B cell (primary cell): ENCODE results near the gene LMO1. TPM values are rescaled to one million over a fixed set of nuclear protein-coding genes. Genes with fewer than 3 reads are reported as not detected.
A peak's percentile ranks its signal among the peaks of the same experiment; 100 is the strongest.

Experiments used
- ATAC-seq: fragments of 200-7000 bp; cut with Tn5 transposase; one replicate; pipeline ENCODE4 v1.10.0; 2021; ENCODE audit warnings: low read depth, mild to moderate bottlenecking, moderate number of reproducible peaks, moderate library complexity
- CTCF ChIA-PET: fragments of 350-600 bp; sonication (Branson Sonifier 250); formaldehyde crosslinking; loops from one replicate; lab custom pipeline; 2021; ENCODE audit warnings: antibody characterized with exemption, inconsistent platforms; lab: Charles Lee
- POLR2A ChIA-PET: fragments of 350-600 bp; sonication (Branson Sonifier 250); formaldehyde crosslinking; loops from one replicate; lab custom pipeline; 2021; ENCODE audit warnings: antibody characterized with exemption; lab: Charles Lee
- DNase-seq: peaks from one replicate; pipeline ENCODE4 v3.0.0; 2013
- H2AFZ ChIP-seq: 2 replicates; pipeline ENCODE4 v1.6.1; 2012; ENCODE audit warnings: mild to moderate bottlenecking, low read depth, low read length; ENCODE audit not compliant: insufficient read depth, poor library complexity, severe bottlenecking
- H3K27ac ChIP-seq, 2 donors: 1 replicate in 1 of 2; 2 replicates in 1 of 2; pipeline ENCODE4 v1.5.1; 2012 to 2013; ENCODE audit warnings: low read length in 2 of 2, mild to moderate bottlenecking in 2 of 2, moderate library complexity in 1 of 2
- H3K27me3 ChIP-seq, 4 experiments: fragments of 200-600 bp in 1 of 4; sonication (generic) in 1 of 4; replicated peaks in 1 of 4; 1 replicate in 2 of 4; 2 replicates in 2 of 4; pipeline versions ENCODE4 v1.6.1 to v1.7.0; 2013 to 2016; ENCODE audit warnings: low read length in 3 of 4, mild to moderate bottlenecking in 2 of 4, mixed read lengths in 1 of 4, moderate library complexity in 1 of 4; ENCODE audit not compliant: insufficient read depth in 4 of 4, control insufficient read depth in 3 of 4; ENCODE audit errors: control extremely low read depth in 1 of 4
- H3K36me3 ChIP-seq, 2 experiments: replicated peaks in 1 of 2; 1 replicate in 1 of 2; 2 replicates in 1 of 2; pipeline versions ENCODE4 v1.6.1 to v1.7.1; 2013; ENCODE audit warnings: low read length in 1 of 2; ENCODE audit not compliant: insufficient read depth in 2 of 2, control insufficient read depth in 1 of 2; ENCODE audit errors: control extremely low read depth in 1 of 2, extremely low read depth in 1 of 2
- H3K4me1 ChIP-seq, 2 donors: fragments of 200-600 bp in 1 of 2; sonication (generic) in 1 of 2; 1 replicate in 1 of 2; 2 replicates in 1 of 2; pipeline versions ENCODE4 v1.5.1 to v1.6.1; 2013 to 2017; ENCODE audit warnings: low read length in 2 of 2; ENCODE audit not compliant: control insufficient read depth in 2 of 2, insufficient read depth in 2 of 2
- H3K4me2 ChIP-seq: replicated peaks from 2 replicates; pipeline ENCODE3; 2012; ENCODE audit warnings: mild to moderate bottlenecking, low read depth, low read length; ENCODE audit not compliant: poor library complexity, severe bottlenecking
- H3K4me3 ChIP-seq, 5 experiments: fragments of 200-600 bp in 1 of 5; sonication (generic) in 1 of 5; 1 replicate in 3 of 5; 2 replicates in 2 of 5; pipeline versions ENCODE4 v1.5.1 to v1.7.0; 2011 to 2016; ENCODE audit warnings: low read length in 4 of 5, mild to moderate bottlenecking in 4 of 5, low read depth in 2 of 5, control low read depth in 1 of 5, moderate library complexity in 1 of 5; ENCODE audit not compliant: insufficient read depth in 1 of 5; ENCODE audit errors: control extremely low read depth in 1 of 5, extremely low read depth in 1 of 5
- H3K79me2 ChIP-seq: fragments of 200-600 bp; sonication (generic); one replicate; pipeline ENCODE4 v1.6.0; 2016; ENCODE audit warnings: low read length; ENCODE audit not compliant: control insufficient read depth, insufficient read depth
- H3K9ac ChIP-seq: fragments of 200-600 bp; sonication (generic); 2 replicates; pipeline ENCODE4 v1.6.1; 2017; ENCODE audit warnings: mild to moderate bottlenecking, low read length, moderate library complexity
- H3K9me3 ChIP-seq, 3 donors: one replicate each; pipeline versions ENCODE4 v1.6.1 to v1.7.1; 2013; ENCODE audit warnings: low read length in 2 of 3; ENCODE audit not compliant: control insufficient read depth in 2 of 3, insufficient read depth in 1 of 3; ENCODE audit errors: control extremely low read depth in 1 of 3
- H4K20me1 ChIP-seq: 2 replicates; pipeline ENCODE4 v1.6.0; 2012; ENCODE audit warnings: mild to moderate bottlenecking, low read length; ENCODE audit not compliant: insufficient read depth, control insufficient read depth, poor library complexity, severe bottlenecking
- H3K27ac Mint-ChIP-seq: one replicate; pipeline ENCODE4 v1.8.0; 2021; ENCODE audit warnings: mixed read lengths
- H3K27me3 Mint-ChIP-seq: one replicate; pipeline ENCODE4 v1.8.0; 2021; ENCODE audit warnings: mixed read lengths
- H3K4me1 Mint-ChIP-seq: one replicate; pipeline ENCODE4 v1.8.0; 2021; ENCODE audit warnings: mixed read lengths
- H3K4me3 Mint-ChIP-seq: one replicate; pipeline ENCODE4 v1.8.0; 2021; ENCODE audit warnings: mixed read lengths
- H3K9me3 Mint-ChIP-seq: one replicate; pipeline ENCODE4 v1.8.0; 2022; ENCODE audit warnings: mixed read lengths; ENCODE audit not compliant: insufficient read depth
- CTCF ChIP-seq: fragments of 200-600 bp; IDR thresholded peaks from one replicate; pipeline ENCODE4 v1.8.0; 2022; ENCODE audit warnings: antibody characterized with exemption, mild to moderate bottlenecking
- EZH2 ChIP-seq: IDR thresholded peaks from 2 replicates; pipeline ENCODE4 v1.6.1; 2012; ENCODE audit warnings: borderline replicate concordance, low read depth, mild to moderate bottlenecking, moderate library complexity, low read length; ENCODE audit not compliant: insufficient read depth, poor library complexity, severe bottlenecking
- WGBS: methylation state at CpG from one replicate; pipeline ENCODE4 v1.1.5; 2013; ENCODE audit warnings: missing lambda C conversion rate; ENCODE audit not compliant: insufficient coverage; 5-methylcytosine and 5-hydroxymethylcytosine counted together
- intact Hi-C: fragments of 100-400 bp; cut with micrococcal nuclease; formaldehyde crosslinking; loops from one replicate; pipeline ENCODE4 v1.10.0; 2022
- polyA plus RNA-seq: library from polyadenylated mRNA; depleted of rRNA; stranded (reverse); fragments of >200 nt; gene quantifications from 2 replicates; pipeline ENCODE4 v1.2.3, GENCODE V29; 2012
- total RNA-seq, 2 donors: library from RNA; stranded (reverse); fragments of 120-200 nt in 1 of 2; gene quantifications; 1 replicate in 1 of 2; 2 replicates in 1 of 2; pipeline versions ENCODE4 v1.2.3 to v1.2.4, GENCODE V29; 2013 to 2022

LMO1 gene
- total and polyA plus RNA-seq, 2 donors (not counting 1 experiment from before 2014, with no cell fraction given): 0.22 TPM; not detected in 1

DNA sequence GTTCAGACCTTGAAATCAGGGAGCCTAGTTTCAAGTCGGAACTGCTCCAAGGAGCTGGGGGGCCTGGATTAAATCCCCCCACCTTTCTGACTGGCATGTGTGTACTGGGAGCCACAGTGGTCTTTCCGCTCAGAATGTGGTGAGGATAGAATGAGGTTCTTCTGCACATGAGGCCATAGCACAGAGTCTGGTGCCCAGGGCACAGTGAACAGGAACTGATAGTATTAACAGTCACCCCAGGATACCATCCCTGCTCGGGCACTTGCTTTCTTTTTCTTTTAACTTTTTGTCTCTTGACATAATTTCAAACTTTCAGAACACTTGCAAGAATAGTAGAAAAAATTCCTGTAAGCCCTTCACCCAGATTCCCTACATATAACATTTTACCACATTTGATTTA lies 28.8 kb downstream of the LMO1 start:
- intact Hi-C loops: no loop called here
- H3K4me3 ChIP-seq: no peak overlapping the region
- ChIA-PET POLR2A (no interaction called here), CTCF (interaction anchor here (1.0 kb wide), 1 partner anchor 332 kb away, joined by 6 read pairs; no protein-coding TSS in a partner anchor)
- no peaks in the 10 kb centered on the region for H3K79me2 ChIP-seq
- peak overlapping the region; percentile 23 for H3K4me3 Mint-ChIP-seq
- H3K4me1 Mint-ChIP-seq: peaks cover 13% of the 10 kb centered on the region
- H3K4me2 ChIP-seq: peak overlapping the region; percentile 60
- H3K27ac Mint-ChIP-seq: peak overlapping the region; percentile 27
- no peaks in the 10 kb centered on the region for H3K9me3 ChIP-seq
- TF ChIP-seq CTCF (no peak), EZH2 (no peak)
- H3K9me3 Mint-ChIP-seq: no peaks in the 10 kb centered on the region
- H3K27me3 ChIP-seq: peaks cover 0 to 2% (median 0%) of the 10 kb centered on the region in 4 experiments
- no peak for DNase-seq
- H3K27me3 Mint-ChIP-seq: peaks cover 4% of the 10 kb centered on the region
- peaks cover 6 to 10% of the 10 kb centered on the region in 2 donors for H3K4me1 ChIP-seq
- H4K20me1 ChIP-seq: no peaks in the 10 kb centered on the region
- WGBS: 13% methylated on average over 1 of the region's 3 CpGs
- peak overlapping the region; percentile 45 for H2AFZ ChIP-seq
- peak overlapping the region; percentile 13 for H3K9ac ChIP-seq
- H3K27ac ChIP-seq: peak overlapping the region in 1 of 2 donors; percentile 27
- no peak for ATAC-seq
- no peaks in the 10 kb centered on the region for H3K36me3 ChIP-seq

- no peak overlapping the region for H3K4me2 ChIP-seq
- peaks cover 4% of the 10 kb centered on the region for H3K27me3 Mint-ChIP-seq
- no peaks in the 10 kb centered on the region for H3K9me3 ChIP-seq
- H3K4me3 ChIP-seq: no peak overlapping the region
- H2AFZ ChIP-seq: peak overlapping the region; percentile 45
- ATAC-seq: no peak
- H3K27me3 ChIP-seq: peaks cover 0 to 2% (median 0%) of the 10 kb centered on the region in 4 experiments
- no peaks in the 10 kb centered on the region for H3K9me3 Mint-ChIP-seq
- H3K4me1 Mint-ChIP-seq: peaks cover 13% of the 10 kb centered on the region
- CTCF ChIA-PET: interaction anchor here (1.0 kb wide), 1 partner anchor 333 kb away, joined by 6 read pairs; no protein-coding TSS in a partner anchor
- H3K36me3 ChIP-seq: no peaks in the 10 kb centered on the region
- H3K27ac Mint-ChIP-seq: no peak overlapping the region
- peak overlapping the region in 1 of 2 donors; percentile 27 for H3K27ac ChIP-seq
- peaks cover 6 to 10% of the 10 kb centered on the region in 2 donors for H3K4me1 ChIP-seq
- H4K20me1 ChIP-seq: no peaks in the 10 kb centered on the region
- no peak overlapping the region for H3K4me3 Mint-ChIP-seq
- POLR2A ChIA-PET: no interaction called here
- no peaks in the 10 kb centered on the region for H3K79me2 ChIP-seq
- TF ChIP-seq CTCF (no peak), EZH2 (no peak)
- no peak for DNase-seq
- no peak overlapping the region for H3K9ac ChIP-seq
- intact Hi-C loops: no loop called here
- whole genome bisulfite sequencing: 72% methylated on average over 3 of the region's 5 CpGs
These were observed 29.3 kb downstream of the LMO1 start for GRCh38 chr11:8234425-8234821.
